Islet of Langerhans (tissue), 1 donor: ENCODE results near the gene BCL2.
"Not testable (repeated sequence)": the region's sequence is repeated elsewhere in the genome, so short reads cannot be mapped to it uniquely, and the experiment has no call there.

Source experiments
- FAIRE-seq: peaks from one replicate; lab custom pipeline; 2011; peaks lifted over from hg19 to GRCh38; lab: Jason Lieb, UNC

The BCL2 gene

DNA sequence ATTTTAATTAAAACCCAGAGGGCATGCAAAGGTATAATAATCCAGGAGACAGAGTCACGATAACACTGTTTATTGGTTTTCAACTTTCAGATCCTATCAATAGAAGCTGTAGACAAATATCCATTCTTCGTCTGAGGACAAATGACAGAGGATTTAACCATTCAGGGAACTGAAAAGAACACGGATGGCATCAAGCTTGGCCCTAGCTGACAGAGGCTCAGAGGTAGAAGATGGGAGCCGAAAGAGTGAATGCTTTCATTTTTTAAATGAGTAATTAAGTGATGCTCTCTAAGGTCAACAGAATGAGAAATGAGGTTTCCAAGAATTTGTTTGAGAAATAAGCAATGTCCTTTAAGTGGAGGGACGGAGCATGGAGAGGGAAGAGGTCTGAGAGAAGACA is 62.1 kb downstream of the BCL2 start:
- FAIRE-seq = no peak

DNA sequence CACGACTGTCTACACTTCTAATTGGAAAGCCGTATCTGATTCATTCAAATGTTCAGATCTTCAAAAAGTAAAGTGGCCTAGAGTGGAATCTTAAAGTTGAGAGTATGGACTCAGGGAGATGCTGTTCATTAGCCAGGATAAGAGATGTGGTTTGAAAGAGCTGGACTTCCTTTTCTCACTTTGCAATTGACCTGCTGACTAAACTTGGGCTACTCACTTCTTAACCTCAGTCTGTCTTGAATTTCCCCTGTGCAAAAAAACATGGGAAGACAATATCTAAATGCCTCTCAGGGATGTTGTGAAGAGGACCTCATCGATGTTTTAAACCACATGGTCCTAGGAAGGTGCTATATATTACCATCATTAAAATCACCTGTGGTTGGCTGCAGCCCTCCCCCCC is 64.1 kb downstream of the BCL2 start:
- FAIRE-seq = no peak

DNA sequence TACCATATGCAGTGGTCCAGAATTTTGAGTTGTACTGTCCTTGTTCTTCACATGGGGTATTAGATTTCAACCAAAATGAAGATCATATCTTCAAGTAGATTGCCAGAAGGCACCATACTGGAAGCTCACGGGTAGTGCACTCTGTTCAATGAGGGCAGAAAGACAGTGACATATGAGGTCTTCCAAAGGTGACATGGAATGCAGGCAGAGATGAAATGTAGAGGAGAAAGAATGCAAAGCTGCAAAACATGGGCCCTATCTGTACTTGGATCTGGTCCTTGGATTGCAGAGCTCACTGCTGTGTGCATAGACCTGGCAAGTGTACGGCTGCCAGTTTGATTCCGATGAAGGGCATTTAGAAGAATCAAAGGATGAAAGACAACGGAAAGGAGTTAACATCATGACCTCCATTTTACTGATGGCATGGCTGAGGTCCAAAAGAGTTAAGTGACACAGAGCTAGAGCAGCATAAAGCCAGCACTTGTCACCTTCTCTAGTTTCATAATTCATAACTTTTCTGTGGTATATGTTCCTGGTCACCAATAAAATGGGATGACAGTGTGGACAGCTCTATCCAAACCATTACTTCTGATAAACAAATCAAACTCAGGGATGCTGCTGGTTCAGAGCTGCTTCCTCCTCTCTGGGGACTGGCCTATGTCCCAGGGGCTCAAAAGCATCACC is 64.7 kb downstream of the BCL2 start:
- FAIRE-seq = no peak

DNA sequence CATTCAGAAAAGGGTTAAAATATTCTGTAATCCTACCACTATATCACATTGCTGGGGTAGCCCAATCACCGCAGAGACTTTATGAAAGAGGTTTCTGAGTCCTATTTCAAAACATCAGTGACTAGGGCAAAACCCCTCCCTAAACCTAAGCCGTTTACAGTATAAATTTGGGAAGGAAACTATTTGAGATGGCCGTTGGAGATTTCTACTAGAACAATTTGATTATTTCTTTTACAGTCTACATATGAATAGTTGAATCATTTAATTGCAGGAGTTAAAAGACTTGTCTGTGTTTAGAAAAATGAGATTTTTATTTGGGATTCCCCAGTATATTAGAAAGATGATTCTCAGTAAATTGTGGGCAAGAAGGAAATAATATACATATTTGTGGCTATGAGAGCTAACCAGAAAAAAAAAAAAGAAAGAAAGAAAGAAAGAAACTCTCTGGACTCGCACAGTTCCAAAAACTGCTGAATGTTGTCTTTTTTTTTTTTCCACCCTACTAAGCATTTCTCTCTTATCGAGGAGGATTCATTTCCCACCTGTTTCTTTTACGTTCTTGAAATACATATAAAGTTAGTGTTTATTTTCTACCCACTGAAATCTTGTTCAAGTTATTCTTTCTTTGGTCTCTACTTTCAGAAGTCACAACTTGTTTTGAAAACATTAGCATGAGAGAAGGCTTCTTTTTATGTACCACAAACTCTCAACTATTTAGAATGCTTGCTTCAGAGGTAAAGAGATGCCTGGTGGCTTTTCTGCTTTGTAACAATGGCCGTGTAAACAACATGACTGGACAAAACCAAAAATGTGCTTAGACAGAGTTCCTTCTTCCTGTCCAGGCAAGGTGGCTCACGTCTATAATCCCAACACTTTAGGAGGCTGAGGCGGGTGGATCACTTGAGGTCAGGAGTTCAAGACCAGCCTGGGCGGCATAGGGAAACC is 65.9 kb downstream of the BCL2 start:
- no peak for FAIRE-seq

DNA sequence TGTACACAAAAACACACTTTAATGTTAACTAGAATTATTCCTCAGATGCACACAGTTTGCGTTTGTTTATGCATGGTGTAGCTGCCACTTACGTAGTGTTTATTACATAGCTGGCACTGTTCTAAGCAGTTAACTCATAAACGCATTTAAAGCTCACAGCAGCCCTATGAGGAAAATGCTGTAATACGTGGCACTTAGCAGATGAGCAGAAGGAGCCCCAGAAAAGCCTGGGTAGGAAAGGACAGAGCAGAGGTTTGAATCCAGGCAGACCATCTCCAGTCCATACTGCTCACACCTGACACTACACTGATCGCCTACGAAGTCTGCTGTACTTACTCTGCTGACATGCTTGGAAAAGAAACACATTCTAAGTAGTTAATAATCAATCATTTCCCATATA is 66.6 kb downstream of the BCL2 start:
- FAIRE-seq = no peak

DNA sequence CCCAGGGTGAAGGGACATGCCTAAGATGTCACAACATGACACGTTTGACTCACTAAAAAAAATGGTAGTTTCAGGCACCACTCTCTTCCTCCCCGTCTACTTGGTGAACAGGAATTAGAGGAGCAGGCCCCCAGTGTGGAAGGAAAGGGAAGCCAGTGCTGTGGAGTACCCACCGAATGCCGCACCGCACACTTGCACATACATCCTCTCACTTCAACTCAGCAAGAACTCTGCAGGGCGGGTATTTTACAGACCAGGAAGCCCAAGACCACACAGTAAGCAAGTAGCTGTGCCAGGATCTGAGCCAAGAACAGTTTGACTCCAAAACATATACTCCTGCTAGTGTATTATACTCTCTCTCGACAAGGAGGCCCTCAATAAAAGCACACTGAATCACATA is 69.8 kb downstream of the BCL2 start:
- FAIRE-seq = no peak

DNA sequence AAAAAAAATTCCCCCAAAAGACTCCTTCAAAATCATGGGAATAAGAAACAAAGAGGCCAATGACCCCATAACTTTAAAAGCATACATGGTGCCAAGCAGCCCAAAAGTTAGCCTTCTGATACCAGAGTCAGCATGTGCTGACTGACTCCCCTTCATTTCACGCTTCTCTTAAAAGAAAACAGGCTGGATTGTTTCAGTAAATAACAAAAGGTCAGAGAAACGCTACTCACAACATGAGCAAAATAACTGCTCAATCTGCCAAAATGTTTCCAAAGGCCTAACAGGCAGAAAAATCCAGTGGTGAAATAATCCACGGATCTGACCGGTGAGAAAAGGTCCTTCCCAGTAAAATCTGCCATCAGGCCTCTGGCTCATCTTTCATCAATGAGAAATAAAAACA is 71.6 kb downstream of the BCL2 start:
- FAIRE-seq = no peak

DNA sequence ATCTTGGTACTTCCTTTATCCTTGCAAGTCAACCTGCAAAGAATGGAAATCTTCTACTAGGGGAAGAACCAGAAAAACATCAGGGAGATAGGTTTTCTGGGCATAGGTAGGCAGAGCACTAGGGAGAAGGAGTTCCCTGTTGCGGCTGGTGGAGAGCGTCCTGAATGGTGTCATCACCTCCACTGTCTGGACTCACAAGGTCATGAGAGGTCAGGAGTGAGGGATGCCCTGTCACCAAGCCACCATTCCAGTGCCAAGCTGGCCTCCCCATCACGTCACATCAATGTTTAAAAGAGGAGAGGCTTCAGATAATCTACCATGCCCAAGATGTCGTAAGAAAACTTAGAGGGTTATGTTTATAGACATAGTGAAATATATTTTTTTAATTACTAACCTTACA is 72.1 kb downstream of the BCL2 start:
- no peak for FAIRE-seq

DNA sequence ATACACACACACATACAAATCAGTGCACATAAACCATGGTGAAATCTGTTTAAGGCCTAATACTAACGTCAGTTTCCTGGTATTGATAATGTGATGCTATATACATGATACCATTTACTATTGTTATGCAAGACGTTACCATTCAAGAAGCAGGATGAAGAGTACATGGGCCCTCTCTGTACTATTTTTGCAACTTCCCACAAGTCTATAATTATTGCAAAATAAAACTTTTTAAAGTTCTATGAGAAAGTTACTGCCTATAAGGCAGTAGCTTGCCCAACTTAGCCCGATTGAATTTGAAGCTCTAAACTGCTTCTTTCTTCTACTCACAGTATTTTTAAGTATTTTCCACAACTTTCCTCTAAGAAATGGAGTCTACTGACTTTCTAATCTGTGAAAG is 74.0 kb downstream of the BCL2 start:
- no peak for FAIRE-seq

DNA sequence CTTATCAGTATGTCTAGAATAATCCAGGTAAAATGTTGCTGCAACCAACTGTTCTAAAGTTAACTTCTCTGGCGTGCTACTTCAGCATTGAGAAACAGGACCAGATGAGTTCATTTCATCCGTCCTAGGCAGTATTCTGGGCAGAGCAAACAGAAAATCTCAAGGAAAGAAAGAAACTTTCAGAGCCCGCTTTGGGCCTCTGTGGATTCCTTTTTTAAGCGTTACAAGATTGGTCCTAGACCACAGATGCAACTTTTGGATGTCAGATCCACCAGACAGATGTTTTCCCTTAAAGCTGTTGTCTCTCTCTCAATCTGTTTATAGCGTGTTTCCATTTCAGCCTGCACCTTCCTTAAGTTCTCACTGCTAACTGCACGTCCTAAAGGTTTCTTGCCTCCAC is 75.0 kb downstream of the BCL2 start:
- no peak for FAIRE-seq

DNA sequence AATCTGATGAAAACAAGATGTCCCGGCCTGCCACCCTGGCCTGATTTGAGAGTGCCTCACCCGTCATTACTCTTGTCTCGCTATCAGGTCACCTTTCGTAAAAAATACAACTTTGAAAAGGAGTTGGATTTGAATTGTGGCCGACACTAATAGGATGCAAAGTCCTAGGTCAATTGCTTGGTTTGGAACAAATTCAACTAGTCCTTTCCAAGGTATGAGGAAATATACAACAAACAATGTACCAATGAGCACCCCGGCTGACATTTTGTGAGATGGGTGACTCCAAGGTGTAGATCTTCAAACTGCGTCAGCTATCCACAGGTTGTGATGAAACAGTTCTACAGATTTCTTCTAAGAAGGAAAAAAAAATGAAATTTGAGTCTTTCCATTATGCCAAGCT is 77.8 kb downstream of the BCL2 start:
- no peak for FAIRE-seq

DNA sequence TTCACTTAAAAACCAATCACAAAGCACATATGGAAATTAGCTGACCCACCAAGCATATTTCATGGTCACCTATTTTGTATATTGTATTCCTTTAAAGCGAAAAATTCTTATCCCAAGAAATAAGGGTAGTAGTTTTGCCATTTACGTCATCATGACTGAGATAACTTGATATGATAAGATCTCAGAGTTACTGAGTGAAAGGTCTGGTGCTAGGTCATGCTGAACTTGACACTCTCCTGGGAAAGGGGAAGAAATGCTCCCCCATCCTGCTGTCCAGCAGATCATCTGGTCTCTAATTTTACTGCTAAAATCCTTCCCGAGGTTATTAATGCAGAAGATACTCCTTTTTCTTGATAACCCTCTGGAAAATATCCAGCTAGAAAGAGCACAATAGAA is 78.3 kb downstream of the BCL2 start:
- no peak for FAIRE-seq

DNA sequence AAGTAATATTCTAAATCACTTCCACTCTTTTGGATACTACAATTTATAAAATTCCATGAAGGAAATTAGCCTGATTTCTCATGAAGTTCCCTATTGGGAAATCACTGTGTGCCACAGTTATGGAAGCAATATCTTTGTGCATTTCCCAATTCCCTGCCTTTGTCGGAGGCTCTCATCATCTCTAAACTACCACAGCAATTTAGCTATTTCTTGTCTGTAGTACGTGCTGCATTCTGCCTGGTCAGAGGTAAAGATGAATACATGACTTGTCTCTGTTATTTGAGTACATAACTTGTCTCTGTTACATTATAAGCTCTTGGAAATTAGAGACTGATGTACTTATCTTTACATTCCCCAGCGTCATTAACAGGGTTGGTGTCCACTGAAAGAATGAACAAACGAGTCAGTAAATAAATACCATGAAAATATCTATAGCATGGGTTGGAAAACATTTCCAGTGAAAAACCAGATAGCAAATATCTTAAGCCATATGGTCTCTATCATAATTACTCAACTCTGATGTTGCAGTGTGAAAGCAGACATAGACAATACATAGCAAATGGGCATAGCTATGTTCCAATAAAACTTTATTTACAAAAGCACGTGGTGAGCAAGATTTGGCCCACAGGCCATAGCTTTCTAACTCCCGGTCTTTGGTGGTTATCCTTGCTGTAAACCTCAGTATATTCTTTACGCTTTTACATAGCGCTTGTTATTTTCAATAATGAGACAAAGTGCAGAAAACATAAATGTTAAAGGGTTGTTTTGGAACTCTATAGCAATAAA is 78.8 kb downstream of the BCL2 start:
- FAIRE-seq = no peak

DNA sequence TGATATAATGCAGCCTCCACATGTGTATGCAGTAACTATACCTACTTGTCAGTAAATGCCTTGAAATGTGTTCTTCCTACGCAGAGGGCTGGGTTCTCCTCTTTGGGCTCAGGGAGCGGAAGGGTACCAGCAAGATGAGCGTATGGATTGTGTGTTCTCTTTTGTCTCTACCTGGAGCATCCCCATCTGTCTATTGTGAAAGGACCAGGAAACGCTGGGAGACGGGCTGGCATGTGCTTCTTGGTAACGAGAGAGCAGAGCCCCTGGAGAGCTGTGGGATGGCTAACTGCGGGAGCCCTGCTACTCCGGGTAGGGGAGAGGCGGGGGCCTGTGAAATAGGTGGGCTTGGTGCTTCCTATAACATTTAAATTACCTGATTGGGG is 80.9 kb downstream of the BCL2 start:
- no peak for FAIRE-seq

DNA sequence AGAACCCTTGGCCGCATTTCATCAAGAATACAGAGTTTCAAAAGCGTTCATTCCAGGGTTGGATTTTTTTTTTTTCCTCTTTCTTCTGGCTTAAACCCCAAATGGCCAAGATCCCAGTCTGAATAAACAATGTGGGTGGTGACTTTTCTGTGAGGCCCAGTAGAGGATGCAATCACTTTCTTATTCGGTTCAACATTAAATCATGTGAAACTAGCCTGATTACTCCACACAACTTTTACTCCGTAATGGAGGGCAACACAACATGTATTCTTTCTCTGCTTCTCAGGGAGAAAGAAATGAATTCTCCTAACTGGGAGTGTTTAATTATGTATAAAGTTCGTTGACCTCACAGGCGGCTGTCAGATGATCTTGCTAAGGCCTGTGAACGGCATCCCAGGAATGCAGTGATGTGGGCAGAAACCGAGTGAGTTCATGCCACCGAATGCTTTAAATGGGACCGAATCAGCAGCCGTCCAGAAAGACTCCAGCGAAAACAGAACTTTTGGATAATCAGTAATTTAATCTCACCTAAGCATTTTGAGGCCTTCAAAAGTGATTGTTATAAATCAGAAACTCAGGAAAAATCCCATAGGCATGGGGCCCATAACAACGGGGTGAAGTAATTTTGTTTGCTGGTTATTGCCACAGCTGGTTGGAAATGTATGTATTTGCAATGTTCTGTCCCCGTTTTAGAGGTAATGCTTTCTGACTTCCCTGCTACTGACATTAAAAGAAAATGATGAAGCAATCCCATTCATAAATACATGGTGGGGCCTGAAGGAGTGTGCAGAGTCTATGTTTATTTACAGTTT is 81.5 kb downstream of the BCL2 start:
- FAIRE-seq = no peak

DNA sequence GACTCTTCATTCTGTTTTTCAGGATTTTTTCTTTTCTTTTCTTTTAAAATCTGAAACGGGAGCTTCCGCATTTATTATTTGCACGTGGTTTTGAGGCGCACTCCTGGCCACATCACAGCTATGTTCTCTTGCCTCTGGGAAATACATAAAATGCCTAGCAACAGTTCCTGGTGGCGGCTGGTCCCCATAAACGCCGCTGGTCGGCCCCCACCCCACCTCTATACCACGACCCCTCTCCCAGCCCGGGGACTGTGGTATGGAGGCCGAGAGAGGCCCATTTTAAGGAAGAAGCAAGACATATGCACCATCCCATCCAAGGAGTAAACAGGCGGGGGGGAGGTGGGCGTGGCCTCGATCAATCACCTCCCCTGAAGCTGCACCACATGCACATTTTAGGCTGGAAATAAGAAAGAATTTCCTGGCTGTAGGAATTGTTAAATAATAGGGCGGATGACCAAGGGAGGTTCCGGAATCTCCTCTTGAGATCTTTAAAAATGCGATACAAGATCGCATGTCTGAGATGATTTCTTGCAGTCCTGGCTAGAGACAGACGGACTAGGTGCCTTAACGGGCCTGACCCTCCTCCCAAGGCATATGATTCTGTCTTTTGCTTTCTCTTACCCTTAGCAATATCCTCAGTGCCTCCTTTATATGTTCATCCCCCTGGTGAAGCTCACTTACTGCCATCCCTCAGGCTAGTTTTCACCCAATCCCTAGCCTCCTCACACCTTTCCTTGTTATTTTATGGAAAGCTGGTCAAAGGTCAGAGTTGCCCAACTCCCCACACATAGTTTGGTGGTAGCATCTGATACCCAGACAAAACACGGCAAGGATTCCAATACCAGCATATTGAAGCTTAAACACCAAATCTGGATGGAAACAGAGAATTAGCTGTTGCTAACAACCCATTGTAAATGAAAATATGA is 82.4 kb downstream of the BCL2 start:
- FAIRE-seq = no peak

DNA sequence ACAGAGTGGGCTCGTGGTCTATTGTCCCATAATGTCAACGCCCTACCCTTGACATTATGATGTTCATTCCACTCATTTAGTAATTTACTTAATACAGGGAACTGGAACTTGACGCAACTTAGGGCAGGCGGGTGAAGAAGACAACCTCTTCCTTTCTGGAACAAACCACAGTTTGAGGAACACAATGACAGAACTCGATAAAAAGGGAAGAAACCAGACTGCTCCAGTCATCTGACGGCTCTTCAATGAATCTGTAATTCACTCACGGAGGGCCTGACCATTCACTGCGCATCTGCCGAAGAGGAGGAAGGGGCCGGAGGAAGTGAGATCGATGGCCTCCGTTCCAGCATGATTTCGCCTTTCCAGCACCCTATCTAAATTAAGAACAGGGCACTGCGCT is 83.2 kb downstream of the BCL2 start:
- FAIRE-seq = no peak

DNA sequence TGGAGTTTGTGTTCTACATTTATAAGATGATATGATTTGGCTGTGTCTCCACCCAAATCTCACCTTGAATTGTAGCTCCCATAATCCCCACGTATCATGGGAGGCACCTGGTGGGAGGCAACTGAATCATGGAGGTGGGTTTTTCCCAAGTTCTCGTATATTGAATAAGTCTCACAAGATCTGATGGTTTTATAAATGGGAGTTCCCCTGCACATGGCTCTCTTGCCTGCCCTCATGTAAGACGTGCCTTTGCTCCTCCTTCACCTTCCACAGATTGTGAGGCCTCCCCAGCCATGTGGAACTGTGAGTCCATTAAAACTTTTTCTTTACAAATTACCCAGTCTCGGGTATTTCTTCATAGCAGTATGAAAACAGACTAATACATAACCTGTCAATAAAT is 83.6 kb downstream of the BCL2 start:
- not testable (repeated sequence) for FAIRE-seq

DNA sequence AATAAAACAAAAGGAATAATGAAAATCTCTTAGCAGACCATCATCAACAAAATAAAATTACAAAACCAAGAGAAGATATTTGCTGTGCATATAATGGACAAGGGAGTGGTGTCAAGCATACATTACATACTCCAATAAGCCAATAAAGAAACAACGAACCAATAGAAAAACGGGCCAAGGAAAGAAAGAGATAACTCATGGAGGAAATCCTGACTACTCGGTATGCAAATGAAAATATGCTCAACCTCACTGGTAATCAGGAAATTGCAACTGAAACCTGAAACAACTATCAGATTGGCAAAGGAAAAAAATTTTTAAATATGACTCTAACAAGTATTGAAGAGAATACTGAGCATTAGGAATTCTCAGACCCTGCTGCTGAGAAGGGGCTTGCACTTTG is 84.7 kb downstream of the BCL2 start:
- FAIRE-seq = no peak

DNA sequence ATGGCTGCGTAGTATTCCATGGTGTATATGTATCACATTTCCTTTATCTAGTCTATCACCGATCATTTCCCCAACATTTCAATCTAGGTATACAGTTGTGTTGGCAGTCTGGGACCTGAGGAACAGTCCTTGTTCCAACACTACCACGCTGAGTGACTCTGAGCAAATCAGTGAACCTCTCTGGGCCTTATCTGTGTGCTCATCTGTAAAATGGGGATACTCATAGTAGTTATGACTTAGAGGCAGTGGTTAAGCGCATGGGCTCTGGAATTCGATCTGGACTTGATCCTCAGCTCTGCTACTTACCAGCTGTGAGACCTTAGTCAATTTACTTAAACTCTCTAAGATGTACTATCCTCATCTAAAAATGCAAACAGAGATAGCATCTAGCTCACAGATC is 85.1 kb downstream of the BCL2 start:
- FAIRE-seq = no peak

DNA sequence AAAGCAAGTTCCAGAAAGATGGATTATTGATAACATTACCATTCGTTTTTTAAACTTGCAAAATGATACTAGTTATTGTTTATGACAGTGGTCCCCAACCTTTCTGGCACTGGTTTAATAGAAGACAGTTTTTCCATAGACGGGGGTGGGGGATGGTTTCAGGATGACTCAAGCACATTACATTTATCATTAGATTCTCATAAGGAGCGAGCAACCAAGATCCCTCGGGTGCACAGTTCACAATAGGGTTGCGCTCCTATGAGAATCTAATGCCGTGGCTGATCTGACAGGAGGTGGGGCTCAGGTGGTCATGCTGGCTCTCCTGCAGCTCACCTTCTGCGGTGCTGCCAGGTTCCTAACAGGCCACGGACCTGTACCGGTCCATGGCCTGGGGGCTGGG is 86.2 kb downstream of the BCL2 start:
- no peak for FAIRE-seq
